ENCODE data around the gene CXCR5. TPM values are rescaled to one million over a fixed set of nuclear protein-coding genes. Genes with fewer than 3 reads are reported as not detected.

Gene CXCR5
- total and polyA plus RNA-seq, 10 of the 15 experiments (the other 5 are each of a cell fraction or from before 2014, with no cell fraction given), result 0.03 to 0.63 (median 0.25) TPM

DNA sequence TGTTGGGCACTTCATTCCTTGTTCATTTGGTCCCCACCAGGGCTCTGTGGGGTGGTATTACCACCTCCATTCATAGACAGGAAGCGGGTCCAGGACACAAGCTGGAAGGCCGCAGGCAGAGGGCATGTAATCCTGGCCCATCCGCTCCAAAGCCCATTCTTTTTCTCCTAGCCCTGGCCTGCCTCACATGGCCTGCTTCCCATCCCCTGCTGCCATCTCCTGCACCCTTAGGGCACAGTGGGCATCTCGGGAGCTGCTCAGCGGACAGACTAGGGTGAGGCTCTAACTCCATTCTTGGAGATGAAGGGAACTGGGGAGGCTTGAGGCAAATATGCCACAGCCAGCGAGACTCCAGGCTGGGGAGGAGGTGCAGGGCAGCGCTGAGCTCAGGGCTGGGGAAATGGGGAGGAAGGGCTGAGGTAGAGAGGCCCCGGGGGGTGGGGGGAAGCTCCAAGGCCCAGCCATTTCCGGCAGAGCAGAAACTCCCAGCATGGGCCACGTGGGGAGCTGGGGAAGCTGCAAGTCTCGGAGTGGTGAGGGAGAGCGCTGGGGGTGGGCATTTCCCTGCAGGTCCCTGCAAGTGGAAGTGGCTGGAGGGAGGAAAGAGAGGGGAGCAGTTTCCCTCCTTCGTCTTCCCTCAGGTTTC lies 56.4 kb downstream of the CXCR5 start:
- peak overlapping the region; percentile 68 for H2AFZ ChIP-seq (ENCODE audit: control insufficient read depth, low read depth, low read length)
- FAIRE-seq (no peak), ATAC-seq (peak; percentile 88), DNase-seq (ENCODE audit: low read depth, low spot score) (no peak)
- SMC1A ChIA-PET (ENCODE audit: uncharacterized antibody, unreplicated experiment), result interaction anchor here (1.0 to 1.1 kb wide), 3 partner anchors 16 to 148 kb away, joined by 3 to 6 read pairs (median 4); no protein-coding TSS in a partner anchor
- H3K27ac ChIP-seq (ENCODE audit: control insufficient read depth, insufficient read depth), result no peak overlapping the region
- no peaks in the 10 kb centered on the region for H4K20me1 ChIP-seq (ENCODE audit: control insufficient read depth, insufficient read depth)
- H3K4me1 ChIP-seq (ENCODE audit: control insufficient read depth, insufficient read depth, low read length), result peaks cover 14% of the 10 kb centered on the region
- intact Hi-C loops (cut with micrococcal nuclease; ENCODE audit: unreplicated experiment) (no loop called here), in situ Hi-C loops (cut with MboI) (no loop called here)
- BruUV-seq (replicated peaks), result no TSS peak
- no peaks in the 10 kb centered on the region for H3K9me3 ChIP-seq (replicated peaks; ENCODE audit: control insufficient read depth, insufficient read depth, low read length)
- TF ChIP-seq HDAC6 (IDR thresholded peaks at IDR 0.05; ENCODE audit: unreplicated experiment), result no peak
- TF ChIP-seq IKZF2 (IDR thresholded peaks at IDR 0.05), result no peak
- peak; percentile 61; the same call in 1 of the 2 replicates for TF ChIP-seq EED (IDR thresholded peaks at IDR 0.05; ENCODE audit: low read depth)
- peak; percentile 21; the same call in 1 of the 2 replicates for TF ChIP-seq SPI1 (IDR thresholded peaks at IDR 0.05; ENCODE audit: borderline replicate concordance, insufficient read depth, low read depth, low read length)
- 0 out of 2 replicates have a peak, but pooled peaks have one; percentile 22 for TF ChIP-seq POLR2A (IDR thresholded peaks at IDR 0.05; ENCODE audit: low read depth, low read length)
- TF ChIP-seq PAX8 (IDR thresholded peaks at IDR 0.05), result no peak
- no peak for TF ChIP-seq MTA3 (IDR thresholded peaks at IDR 0.05; ENCODE audit: borderline replicate concordance, low read length)
- TF ChIP-seq ETV6 (conservative IDR thresholded peaks at IDR 0.05 in 1 of 2, IDR thresholded peaks at IDR 0.05 in 1 of 2; ENCODE audit: borderline replicate concordance in 1 of 2, low read depth in 1 of 2), result 0 out of 4 replicates have a peak, but pooled peaks of 1 of the 2 experiments have one; percentile 19
- TF ChIP-seq NBN (IDR thresholded peaks at IDR 0.05), result no peak
- TF ChIP-seq POLR2AphosphoS5 (IDR thresholded peaks at IDR 0.05; ENCODE audit: low read length), result no peak
- TF ChIP-seq, protein P1, sequence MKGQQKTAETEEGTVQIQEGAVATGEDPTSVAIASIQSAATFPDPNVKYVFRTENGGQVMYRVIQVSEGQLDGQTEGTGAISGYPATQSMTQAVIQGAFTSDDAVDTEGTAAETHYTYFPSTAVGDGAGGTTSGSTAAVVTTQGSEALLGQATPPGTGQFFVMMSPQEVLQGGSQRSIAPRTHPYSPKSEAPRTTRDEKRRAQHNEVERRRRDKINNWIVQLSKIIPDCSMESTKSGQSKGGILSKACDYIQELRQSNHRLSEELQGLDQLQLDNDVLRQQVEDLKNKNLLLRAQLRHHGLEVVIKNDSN (IDR thresholded peaks at IDR 0.05; ENCODE audit: borderline replicate concordance, extremely low read length, insufficient read depth, low read depth, low read length), result peak; percentile 69
- TF ChIP-seq, protein P2, sequence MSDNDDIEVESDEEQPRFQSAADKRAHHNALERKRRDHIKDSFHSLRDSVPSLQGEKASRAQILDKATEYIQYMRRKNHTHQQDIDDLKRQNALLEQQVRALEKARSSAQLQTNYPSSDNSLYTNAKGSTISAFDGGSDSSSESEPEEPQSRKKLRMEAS (IDR thresholded peaks at IDR 0.05; ENCODE audit: low read depth, low read length), result 0 out of 2 replicates have a peak, but pooled peaks have one; percentile 15
- peak; percentile 63; the same call in 1 of the 2 replicates for TF ChIP-seq RAD51 (IDR thresholded peaks at IDR 0.05)
- TF ChIP-seq, protein P3, sequence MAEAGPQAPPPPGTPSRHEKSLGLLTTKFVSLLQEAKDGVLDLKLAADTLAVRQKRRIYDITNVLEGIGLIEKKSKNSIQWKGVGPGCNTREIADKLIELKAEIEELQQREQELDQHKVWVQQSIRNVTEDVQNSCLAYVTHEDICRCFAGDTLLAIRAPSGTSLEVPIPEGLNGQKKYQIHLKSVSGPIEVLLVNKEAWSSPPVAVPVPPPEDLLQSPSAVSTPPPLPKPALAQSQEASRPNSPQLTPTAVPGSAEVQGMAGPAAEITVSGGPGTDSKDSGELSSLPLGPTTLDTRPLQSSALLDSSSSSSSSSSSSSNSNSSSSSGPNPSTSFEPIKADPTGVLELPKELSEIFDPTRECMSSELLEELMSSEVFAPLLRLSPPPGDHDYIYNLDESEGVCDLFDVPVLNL (IDR thresholded peaks at IDR 0.05; ENCODE audit: low read depth, low read length), result no peak
- TF ChIP-seq POU2F2 (IDR thresholded peaks at IDR 0.05; ENCODE audit: borderline replicate concordance, low read depth, low read length), result no peak
- no peaks in the 10 kb centered on the region for H3K79me2 ChIP-seq (ENCODE audit: control insufficient read depth, insufficient read depth, low read length)
- no peak overlapping the region for H3K9ac ChIP-seq (ENCODE audit: control insufficient read depth, insufficient read depth, low read length)
- no peaks in the 10 kb centered on the region for H3K27me3 ChIP-seq (replicated peaks in 1 of 2; ENCODE audit: control insufficient read depth in 2 of 2, insufficient read depth in 2 of 2, low read length in 1 of 2)
- CTCF ChIA-PET, result interaction anchor here (1.4 to 2.7 kb wide), 3 partner anchors 10 to 250 kb away, joined by 4 to 18 read pairs (median 5); no protein-coding TSS in a partner anchor
- H3K4me2 ChIP-seq (ENCODE audit: control insufficient read depth, insufficient read depth), result peak overlapping the region; percentile 27
- no peaks in the 10 kb centered on the region for H3K36me3 ChIP-seq (ENCODE audit: control insufficient read depth in 2 of 2, insufficient read depth in 2 of 2, low read length in 1 of 2)
- POLR2A ChIA-PET, result interaction anchor here (0.6 to 1.3 kb wide), 4 partner anchors 10 to 97 kb away, joined by 3 to 7 read pairs (median 3); partner anchors contain the start of gene CXCR5
- no peak overlapping the region for H3K4me3 ChIP-seq
- 27% methylated on average over 13 of the region's 13 CpGs for WGBS (ENCODE audit: insufficient coverage, insufficient replicate concordance, low lambda C conversion rate, missing lambda C conversion rate)
- RAD21 ChIA-PET (ENCODE audit: unreplicated experiment), result interaction anchor here (0.7 to 0.9 kb wide), 3 partner anchors 26 to 131 kb away, joined by 3 read pairs; no protein-coding TSS in a partner anchor
